Hepatocyte (in vitro differentiated cells): ENCODE data around the gene RIOX2.

Source experiments
- EZH2 ChIP-seq: fragments of 200-600 bp; sonication (generic); IDR thresholded peaks from 2 replicates; pipeline ENCODE4 v1.6.1; 2016; ENCODE audit warnings: antibody characterized with exemption, mild to moderate bottlenecking, borderline replicate concordance
- EZH2phosphoT487 ChIP-seq: fragments of 200-600 bp; sonication (generic); IDR thresholded peaks from one replicate; pipeline ENCODE4 v1.6.1; 2018; ENCODE audit warnings: antibody characterized with exemption, mild to moderate bottlenecking, low read depth, moderate library complexity; ENCODE audit not compliant: unreplicated experiment, severe bottlenecking
- TF ChIP-seq, protein P1 (sequence below): fragments of 200-600 bp; sonication (generic); IDR thresholded peaks from 2 replicates; pipeline ENCODE4 v1.5.1; 2016; ENCODE audit warnings: antibody characterized with exemption, mild to moderate bottlenecking; ENCODE audit not compliant: poor library complexity

- TF ChIP-seq, protein P1, sequence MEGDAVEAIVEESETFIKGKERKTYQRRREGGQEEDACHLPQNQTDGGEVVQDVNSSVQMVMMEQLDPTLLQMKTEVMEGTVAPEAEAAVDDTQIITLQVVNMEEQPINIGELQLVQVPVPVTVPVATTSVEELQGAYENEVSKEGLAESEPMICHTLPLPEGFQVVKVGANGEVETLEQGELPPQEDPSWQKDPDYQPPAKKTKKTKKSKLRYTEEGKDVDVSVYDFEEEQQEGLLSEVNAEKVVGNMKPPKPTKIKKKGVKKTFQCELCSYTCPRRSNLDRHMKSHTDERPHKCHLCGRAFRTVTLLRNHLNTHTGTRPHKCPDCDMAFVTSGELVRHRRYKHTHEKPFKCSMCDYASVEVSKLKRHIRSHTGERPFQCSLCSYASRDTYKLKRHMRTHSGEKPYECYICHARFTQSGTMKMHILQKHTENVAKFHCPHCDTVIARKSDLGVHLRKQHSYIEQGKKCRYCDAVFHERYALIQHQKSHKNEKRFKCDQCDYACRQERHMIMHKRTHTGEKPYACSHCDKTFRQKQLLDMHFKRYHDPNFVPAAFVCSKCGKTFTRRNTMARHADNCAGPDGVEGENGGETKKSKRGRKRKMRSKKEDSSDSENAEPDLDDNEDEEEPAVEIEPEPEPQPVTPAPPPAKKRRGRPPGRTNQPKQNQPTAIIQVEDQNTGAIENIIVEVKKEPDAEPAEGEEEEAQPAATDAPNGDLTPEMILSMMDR = no peak
- no peak for TF ChIP-seq EZH2phosphoT487
- no peak for TF ChIP-seq EZH2
Measured at GRCh38 chr3:98014268-98014585, 42.0 kb upstream of the RIOX2 start.
